Transverse colon (tissue), 4 donors: ENCODE data around the gene GABRB1.

Experiments
- CTCF ChIP-seq, 5 experiments: fragments of 200-600 bp in 3 of 5; fragments of 450-650 bp in 2 of 5; sonication (generic) in 3 of 5; IDR thresholded peaks; 1 replicate in 2 of 5; 2 replicates in 3 of 5; pipeline ENCODE4 v1.5.1; 2016 to 2017; ENCODE audit warnings: antibody characterized with exemption in 5 of 5, inconsistent platforms in 3 of 5, mild to moderate bottlenecking in 2 of 5, moderate library complexity in 1 of 5
- EP300 ChIP-seq: sonication (generic); formaldehyde crosslinking; IDR thresholded peaks from one replicate; pipeline ENCODE4 v1.6.1; 2017; ENCODE audit warnings: antibody characterized with exemption, low read depth
- POLR2A ChIP-seq: fragments of 450-650 bp; IDR thresholded peaks from one replicate; pipeline ENCODE4 v1.6.1; 2016; ENCODE audit warnings: antibody characterized with exemption, mild to moderate bottlenecking, moderate library complexity
- POLR2AphosphoS5 ChIP-seq, 3 donors: sonication (generic); formaldehyde crosslinking; IDR thresholded peaks; one replicate each; pipeline ENCODE4 v1.6.1; 2016; ENCODE audit warnings: antibody characterized with exemption in 3 of 3

GRCh38 chr4:47118192-47118929, 87.0 kb downstream of the GABRB1 start:
- no peak for TF ChIP-seq CTCF (IDR thresholded peaks at IDR 0.05)
- no peak for TF ChIP-seq POLR2A
- TF ChIP-seq POLR2AphosphoS5 (IDR thresholded peaks at IDR 0.05) = no peak
- TF ChIP-seq EP300 = no peak
